Esophagus (tissue), 2 donors: ENCODE data around the gene SLC12A9. TPM values are rescaled to one million over a fixed set of nuclear protein-coding genes. Genes with fewer than 3 reads are reported as not detected.
A peak's percentile ranks its signal among the peaks of the same experiment; 100 is the strongest.

Source experiments
- H3K27ac ChIP-seq, 2 donors: one replicate each; pipeline ENCODE4 v1.5.1; 2013; ENCODE audit warnings: low read depth in 2 of 2, mild to moderate bottlenecking in 2 of 2, inconsistent platforms in 1 of 2, low read length in 1 of 2, moderate library complexity in 1 of 2
- H3K27me3 ChIP-seq, 2 donors: one replicate each; pipeline ENCODE4 v1.6.1; 2013; ENCODE audit warnings: low read length in 2 of 2, control low read depth in 1 of 2, mild to moderate bottlenecking in 1 of 2; ENCODE audit not compliant: insufficient read depth in 2 of 2, control insufficient read depth in 1 of 2
- H3K36me3 ChIP-seq, 2 donors: one replicate each; pipeline ENCODE4 v1.6.1; 2013; ENCODE audit warnings: low read length in 1 of 2; ENCODE audit not compliant: control insufficient read depth in 2 of 2, insufficient read depth in 2 of 2
- H3K4me1 ChIP-seq, 2 donors: one replicate each; pipeline ENCODE4 v1.6.1; 2013; ENCODE audit warnings: low read length in 1 of 2; ENCODE audit not compliant: control insufficient read depth in 2 of 2, insufficient read depth in 2 of 2
- H3K4me3 ChIP-seq, 2 donors: one replicate each; pipeline ENCODE4 v1.5.1; 2013; ENCODE audit warnings: low read length in 2 of 2, mild to moderate bottlenecking in 2 of 2, low read depth in 1 of 2, moderate library complexity in 1 of 2
- H3K9me3 ChIP-seq, 2 donors: one replicate each; pipeline ENCODE4 v1.6.1; 2013; ENCODE audit warnings: mild to moderate bottlenecking in 2 of 2, low read depth in 1 of 2, low read length in 1 of 2, moderate library complexity in 1 of 2; ENCODE audit not compliant: control insufficient read depth in 2 of 2, insufficient read depth in 1 of 2
- WGBS, 2 donors: extraction: QIAGEN DNeasy Blood & Tissue Kit; methylation state at CpG; one replicate each; pipeline ENCODE4 v1.1.7; 2013; 5-methylcytosine and 5-hydroxymethylcytosine counted together
- polyA plus RNA-seq, 2 donors: library from polyadenylated mRNA; stranded (reverse); fragments of 200-250 nt; gene quantifications; one replicate each; pipeline ENCODE4 v1.2.3, GENCODE V29; 2013
- donor health status: healthy with polysubstance abuse.
- donor health status: Bipolar disorder and iron deficiency.

The SLC12A9 gene
- polyA plus RNA-seq, 2 donors: 13.8 to 23.0 TPM

GRCh38 chr7:100867040-100867775 is 14.7 kb downstream of the SLC12A9 start, which contains the start of gene TRIP6:
TRIP6 (plus strand) TSS chr7:100867387; CDS start chr7:100867498, 111 bp downstream.
- Histone ChIP-seq H3K9me3 (no peaks in the 10 kb centered on the region), H3K4me1 (peaks cover 0 to 8% of the 10 kb centered on the region in 2 donors), H3K27ac (peak within 1 kb of the TSS; percentile 89 to 96), H3K36me3 (peaks cover 0 to 18% of the 10 kb centered on the region in 2 donors), H3K4me3 (peak within 1 kb of the TSS; percentile 79 to 81), H3K27me3 (no peaks in the 10 kb centered on the region)
- 2 to 5% methylated on average over 40 to 42 of the region's 42 CpGs for WGBS, 2 donors

- H3K36me3 ChIP-seq: peaks cover 0 to 18% of the 10 kb centered on the region in 2 donors
- 20 to 25% methylated on average over 26 to 27 of the region's 27 CpGs for WGBS, 2 donors
Measured at GRCh38 chr7:100867776-100868485, 15.4 kb downstream of the SLC12A9 start.

GRCh38 chr7:100873599-100874299 is 21.2 kb downstream of the SLC12A9 start:
- no peaks in the 10 kb centered on the region for H3K27me3 ChIP-seq
- 85 to 87% methylated on average over 10 of the region's 10 CpGs for WGBS, 2 donors
- peak overlapping the region; percentile 97 to 99 for H3K27ac ChIP-seq
- H3K4me3 ChIP-seq: peak overlapping the region in 1 of 2 donors; percentile 90
- H3K4me1 ChIP-seq: no peaks in the 10 kb centered on the region
- no peaks in the 10 kb centered on the region for H3K9me3 ChIP-seq
- H3K36me3 ChIP-seq: peaks cover 0 to 21% of the 10 kb centered on the region in 2 donors

More at GRCh38 chr7:100867776-100868485, 15.4 kb downstream of the SLC12A9 start:
- H3K4me3 ChIP-seq: peak overlapping the region; percentile 79 to 81
- peaks cover 0 to 8% of the 10 kb centered on the region in 2 donors for H3K4me1 ChIP-seq
- no peaks in the 10 kb centered on the region for H3K9me3 ChIP-seq
- H3K27ac ChIP-seq: peak overlapping the region; percentile 89 to 96
- no peaks in the 10 kb centered on the region for H3K27me3 ChIP-seq

GRCh38 chr7:100874300-100874576 is 21.7 kb downstream of the SLC12A9 start:
- Histone ChIP-seq H3K4me3 (peak overlapping the region; percentile 87 to 90), H3K27me3 (no peaks in the 10 kb centered on the region), H3K4me1 (no peaks in the 10 kb centered on the region), H3K9me3 (no peaks in the 10 kb centered on the region), H3K27ac (peak overlapping the region; percentile 97 to 99), H3K36me3 (peaks cover 0 to 21% of the 10 kb centered on the region in 2 donors)
- 46 to 54% methylated on average over 8 of the region's 8 CpGs for WGBS, 2 donors

- Histone ChIP-seq H3K27ac (peak within 1 kb of the TSS; percentile 98 to 99), H3K9me3 (no peaks in the 10 kb centered on the region), H3K27me3 (no peaks in the 10 kb centered on the region), H3K4me1 (no peaks in the 10 kb centered on the region), H3K36me3 (peaks cover 0 to 22% of the 10 kb centered on the region in 2 donors), H3K4me3 (peak within 1 kb of the TSS; percentile 87 to 90)
- 2% methylated on average over 73 to 79 of the region's 79 CpGs for whole genome bisulfite sequencing, 2 donors
Measured at GRCh38 chr7:100874577-100875355, 22.3 kb downstream of the SLC12A9 start, which contains the start of gene SRRT. SRRT (plus strand) TSS chr7:100875103; CDS start chr7:100875591, 488 bp downstream.

- 0 to 1% methylated on average over 37 to 39 of the region's 39 CpGs for WGBS, 2 donors
- Histone ChIP-seq H3K36me3 (peaks cover 0 to 20% of the 10 kb centered on the region in 2 donors), H3K27ac (peak overlapping the region; percentile 98), H3K4me3 (peak overlapping the region; percentile 87 to 90), H3K27me3 (no peaks in the 10 kb centered on the region), H3K9me3 (no peaks in the 10 kb centered on the region), H3K4me1 (no peaks in the 10 kb centered on the region)
Measured at GRCh38 chr7:100875356-100875751, 22.8 kb downstream of the SLC12A9 start.

- Histone ChIP-seq H3K4me3 (no peak overlapping the region), H3K36me3 (peaks cover 13 to 20% of the 10 kb centered on the region in 2 donors)
Measured at GRCh38 chr7:100878013-100878412, 25.5 kb downstream of the SLC12A9 start.

GRCh38 chr7:100878685-100879084 is 26.2 kb downstream of the SLC12A9 start:
- Histone ChIP-seq H3K9me3 (no peaks in the 10 kb centered on the region), H3K4me1 (no peaks in the 10 kb centered on the region), H3K27ac (no peak overlapping the region), H3K4me3 (no peak overlapping the region), H3K36me3 (peaks cover 13 to 19% of the 10 kb centered on the region in 2 donors), H3K27me3 (no peaks in the 10 kb centered on the region)
- 81 to 82% methylated on average over 6 of the region's 6 CpGs for WGBS, 2 donors

More at GRCh38 chr7:100878013-100878412, 25.5 kb downstream of the SLC12A9 start:
- 76 to 78% methylated on average over 7 of the region's 7 CpGs for WGBS, 2 donors
- Histone ChIP-seq H3K4me1 (no peaks in the 10 kb centered on the region), H3K9me3 (no peaks in the 10 kb centered on the region), H3K27ac (no peak overlapping the region), H3K27me3 (no peaks in the 10 kb centered on the region)
